ENCODE data around the gene OSBPL2.
A peak's percentile ranks its signal among the peaks of the same experiment; 100 is the strongest.

OSBPL2 gene

GRCh38 chr20:62309947-62310756 is 71.8 kb downstream of the OSBPL2 start:
- no peak for TF ChIP-seq YY1 (IDR thresholded peaks at IDR 0.05; ENCODE audit: low read depth)
- peak; percentile 64 for TF ChIP-seq ZBTB7A (IDR thresholded peaks at IDR 0.05; ENCODE audit: low read depth)
- no peak for TF ChIP-seq USF1 (IDR thresholded peaks at IDR 0.05)
- TF ChIP-seq CEBPB (IDR thresholded peaks at IDR 0.05), result no peak

GRCh38 chr20:62310757-62311121 is 72.4 kb downstream of the OSBPL2 start:
- TF ChIP-seq MAX (IDR thresholded peaks at IDR 0.05) (no peak), EGR1 (IDR thresholded peaks at IDR 0.05) (no peak), TCF12 (IDR thresholded peaks at IDR 0.05; ENCODE audit: low read depth) (no peak), CREB1 (IDR thresholded peaks at IDR 0.05; ENCODE audit: low read depth) (no peak), TEAD4 (IDR thresholded peaks at IDR 0.05) (no peak), REST (IDR thresholded peaks at IDR 0.05; ENCODE audit: low read depth) (no peak), ZBTB7A (IDR thresholded peaks at IDR 0.05; ENCODE audit: low read depth) (no peak; the same call in 1 of the 2 replicates), EP300 (IDR thresholded peaks at IDR 0.05; ENCODE audit: borderline replicate concordance) (no peak; the same call in 1 of the 2 replicates), YY1 (IDR thresholded peaks at IDR 0.05; ENCODE audit: low read depth) (no peak), NFIC (IDR thresholded peaks at IDR 0.05) (no peak), CEBPB (IDR thresholded peaks at IDR 0.05) (no peak), USF1 (IDR thresholded peaks at IDR 0.05) (no peak), TAF1 (IDR thresholded peaks at IDR 0.05; ENCODE audit: low read depth) (no peak), RAD21 (IDR thresholded peaks at IDR 0.05; ENCODE audit: low read depth) (no peak), FOXM1 (IDR thresholded peaks at IDR 0.05; ENCODE audit: borderline replicate concordance, low read depth) (no peak)

- no peak for TF ChIP-seq EGR1 (IDR thresholded peaks at IDR 0.05)
- peak; percentile 16; the same call in 1 of the 2 replicates for TF ChIP-seq EP300 (IDR thresholded peaks at IDR 0.05; ENCODE audit: borderline replicate concordance)
These were observed 72.8 kb downstream of the OSBPL2 start for GRCh38 chr20:62311150-62311549.

- TF ChIP-seq TAF1 (IDR thresholded peaks at IDR 0.05; ENCODE audit: low read depth), result no peak
- TF ChIP-seq FOXM1 (IDR thresholded peaks at IDR 0.05; ENCODE audit: borderline replicate concordance, low read depth), result no peak
- no peak for TF ChIP-seq EP300 (IDR thresholded peaks at IDR 0.05; ENCODE audit: borderline replicate concordance)
- TF ChIP-seq USF1 (IDR thresholded peaks at IDR 0.05), result no peak
- no peak for TF ChIP-seq NFIC (IDR thresholded peaks at IDR 0.05)
- TF ChIP-seq YY1 (IDR thresholded peaks at IDR 0.05; ENCODE audit: low read depth), result no peak
- TF ChIP-seq CREB1 (IDR thresholded peaks at IDR 0.05; ENCODE audit: low read depth), result no peak
- no peak for TF ChIP-seq REST (IDR thresholded peaks at IDR 0.05; ENCODE audit: low read depth)
- TF ChIP-seq TEAD4 (IDR thresholded peaks at IDR 0.05), result no peak
- no peak for TF ChIP-seq EGR1 (IDR thresholded peaks at IDR 0.05)
- no peak for TF ChIP-seq RAD21 (IDR thresholded peaks at IDR 0.05; ENCODE audit: low read depth)
- no peak for TF ChIP-seq ZBTB7A (IDR thresholded peaks at IDR 0.05; ENCODE audit: low read depth)
- TF ChIP-seq CEBPB (IDR thresholded peaks at IDR 0.05), result no peak
- no peak for TF ChIP-seq TCF12 (IDR thresholded peaks at IDR 0.05; ENCODE audit: low read depth)
- no peak for TF ChIP-seq MAX (IDR thresholded peaks at IDR 0.05)
These were observed 73.7 kb downstream of the OSBPL2 start for GRCh38 chr20:62311832-62312661.

- TF ChIP-seq CEBPB (IDR thresholded peaks at IDR 0.05), result no peak
- no peak for TF ChIP-seq MAX (IDR thresholded peaks at IDR 0.05)
- no peak for TF ChIP-seq REST (IDR thresholded peaks at IDR 0.05; ENCODE audit: low read depth)
- TF ChIP-seq RAD21 (IDR thresholded peaks at IDR 0.05; ENCODE audit: low read depth), result no peak
- TF ChIP-seq CREB1 (IDR thresholded peaks at IDR 0.05; ENCODE audit: low read depth), result no peak
- no peak for TF ChIP-seq TCF12 (IDR thresholded peaks at IDR 0.05; ENCODE audit: low read depth)
- no peak for TF ChIP-seq TEAD4 (IDR thresholded peaks at IDR 0.05)
- no peak for TF ChIP-seq ZBTB7A (IDR thresholded peaks at IDR 0.05; ENCODE audit: low read depth)
- no peak for TF ChIP-seq YY1 (IDR thresholded peaks at IDR 0.05; ENCODE audit: low read depth)
- TF ChIP-seq USF1 (IDR thresholded peaks at IDR 0.05), result no peak
- no peak for TF ChIP-seq EGR1 (IDR thresholded peaks at IDR 0.05)
These were observed 74.3 kb downstream of the OSBPL2 start for GRCh38 chr20:62312662-62312977.

Data from Ishikawa (cell line).